GM19328 (cell line): ENCODE data around the gene HOXC13.

Experiments
- ATAC-seq: cut with Tn5 transposase; IDR thresholded peaks from one replicate; pipeline ENCODE4 v1.9.1; 2021; ENCODE audit warnings: mild to moderate bottlenecking, moderate library complexity; ENCODE audit not compliant: unreplicated experiment

HOXC13 gene

GRCh38 chr12:53939141-53940108, 794 bp downstream of the HOXC13 start:
- no peak for ATAC-seq

- no peak for ATAC-seq
These were observed 1.9 kb downstream of the HOXC13 start for GRCh38 chr12:53940443-53941014.

- no peak for ATAC-seq
These were observed 2.6 kb downstream of the HOXC13 start for GRCh38 chr12:53941187-53941586.

- ATAC-seq = no peak
These were observed 3.1 kb downstream of the HOXC13 start for GRCh38 chr12:53941750-53942149.

- no peak for ATAC-seq
These were observed 3.9 kb downstream of the HOXC13 start for GRCh38 chr12:53942467-53942997.

- ATAC-seq = no peak
These were observed 5.6 kb downstream of the HOXC13 start for GRCh38 chr12:53944209-53944608.

- no peak for ATAC-seq
These were observed 6.5 kb downstream of the HOXC13 start for GRCh38 chr12:53944907-53945847.

GRCh38 chr12:53947743-53948142, 9.1 kb downstream of the HOXC13 start:
- ATAC-seq = no peak

GRCh38 chr12:53948650-53949593, 10.3 kb downstream of the HOXC13 start:
- ATAC-seq = no peak

- ATAC-seq = no peak
These were observed 11.2 kb downstream of the HOXC13 start for GRCh38 chr12:53949631-53950436.

- no peak for ATAC-seq
These were observed 11.8 kb downstream of the HOXC13 start for GRCh38 chr12:53950437-53950773.

- no peak for ATAC-seq
These were observed 12.4 kb downstream of the HOXC13 start for GRCh38 chr12:53950789-53951576.

- no peak for ATAC-seq
These were observed 13.1 kb downstream of the HOXC13 start for GRCh38 chr12:53951577-53952334.

- no peak for ATAC-seq
These were observed 13.7 kb downstream of the HOXC13 start for GRCh38 chr12:53952335-53952694.

- ATAC-seq = no peak
These were observed 14.5 kb downstream of the HOXC13 start for GRCh38 chr12:53952871-53953734.

GRCh38 chr12:53953831-53954693, 15.4 kb downstream of the HOXC13 start:
- ATAC-seq = no peak
